Mononuclear cell (primary cell): ENCODE data around the gene AOC2. TPM values are rescaled to one million over a fixed set of nuclear protein-coding genes. Genes with fewer than 3 reads are reported as not detected.

Source experiments
- total RNA-seq: library from RNA; depleted of rRNA; stranded (reverse); fragments of >200 nt; gene quantifications from one replicate; pipeline ENCODE4 v1.2.3, GENCODE V29; 2012

AOC2 gene
- total RNA-seq, 1 donor: 1.5 TPM

Other genes with a start within 250 kb of the AOC2 start
- 34.7 TPM for gene RETREG3, start 235.2 kb upstream of the AOC2 start, total RNA-seq
- gene TUBG1, start 234.9 kb upstream of the AOC2 start, total RNA-seq: 3.1 TPM
- 2.2 TPM for gene TUBG2, start 185.3 kb upstream of the AOC2 start, total RNA-seq
- gene PLEKHH3, start 167.6 kb upstream of the AOC2 start, total RNA-seq: 0.52 TPM
- gene CCR10, start 162.7 kb upstream of the AOC2 start, total RNA-seq: 0.52 TPM
- gene CNTNAP1, start 162.0 kb upstream of the AOC2 start, total RNA-seq: 0.84 TPM
- gene EZH1, start 99.5 kb upstream of the AOC2 start, total RNA-seq: 80.9 TPM
- gene RAMP2, start 83.4 kb upstream of the AOC2 start, total RNA-seq: not detected
- gene VPS25, start 71.1 kb upstream of the AOC2 start, total RNA-seq: 27.0 TPM
- 0.10 TPM for gene WNK4, start 64.0 kb upstream of the AOC2 start, total RNA-seq
- 2.4 TPM for gene COA3, start 45.9 kb upstream of the AOC2 start, total RNA-seq
- not detected for gene CNTD1, start 45.7 kb upstream of the AOC2 start, total RNA-seq
- 86.6 TPM for gene BECN1, start 20.3 kb upstream of the AOC2 start, total RNA-seq
- gene PSME3, start 11.2 kb upstream of the AOC2 start, total RNA-seq: 56.9 TPM
- gene AOC3, start 6.6 kb downstream of the AOC2 start, total RNA-seq: 0.21 TPM
- gene G6PC1, start 56.2 kb downstream of the AOC2 start, total RNA-seq: not detected
- gene AARSD1, start 119.9 kb downstream of the AOC2 start, total RNA-seq: 14.0 TPM
- gene PTGES3L, start 135.5 kb downstream of the AOC2 start, total RNA-seq: 0.31 TPM
- gene RUNDC1, start 136.0 kb downstream of the AOC2 start, total RNA-seq: 9.6 TPM
- gene RPL27, start 153.8 kb downstream of the AOC2 start, total RNA-seq: 1,456 TPM
- 9.6 TPM for gene IFI35, start 162.2 kb downstream of the AOC2 start, total RNA-seq
- 20.0 TPM for gene VAT1, start 177.8 kb downstream of the AOC2 start, total RNA-seq
- gene RND2, start 180.7 kb downstream of the AOC2 start, total RNA-seq: 0.10 TPM